ENCODE measurements around the gene SSC5D. TPM values are rescaled to one million over a fixed set of nuclear protein-coding genes. Genes with fewer than 3 reads are reported as not detected.

Gene SSC5D
- total RNA-seq, 1 experiment from 2014 or later, result 3.2 TPM

DNA sequence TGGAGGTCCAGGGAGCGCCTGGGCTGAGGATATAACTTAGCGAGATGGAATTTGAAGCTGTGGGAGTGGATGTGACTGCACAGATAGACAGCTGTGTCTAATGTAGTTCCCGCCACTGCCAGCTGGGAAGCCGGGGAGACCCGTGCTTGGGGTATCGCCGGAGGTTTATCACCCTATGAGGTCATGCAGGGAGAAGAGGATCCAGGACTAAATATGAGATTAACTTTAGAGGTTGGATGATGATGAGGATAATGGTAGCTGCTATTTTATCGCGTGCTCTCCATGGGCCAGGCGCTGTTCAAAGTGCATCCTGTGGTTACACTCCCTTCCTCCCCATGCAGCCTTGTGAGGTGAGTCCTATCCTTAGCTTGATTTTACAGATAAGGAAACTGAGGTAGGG is 19.9 kb downstream of the SSC5D start:
- H3K79me1 ChIP-seq (ENCODE audit: insufficient read depth, low read depth, low read length, poor library complexity, severe bottlenecking), result no peaks in the 10 kb centered on the region
- no peak overlapping the region for H3T11ph ChIP-seq (ENCODE audit: low read length)
- peaks cover 2% of the 10 kb centered on the region in 2 experiments; a peak in 1 of 4 replicates for H3K4me1 Mint-ChIP-seq
- no peaks in the 10 kb centered on the region for H3K23me2 ChIP-seq (ENCODE audit: insufficient read length, low read depth, low read length, poor library complexity, severe bottlenecking)
- peaks cover 6 to 9% of the 10 kb centered on the region in 2 experiments for H3K9me3 Mint-ChIP-seq
- no peak overlapping the region for H4K91ac ChIP-seq (ENCODE audit: insufficient read length, low read depth, low read length)
- no peak overlapping the region for H3K4me2 ChIP-seq (ENCODE audit: insufficient read depth, insufficient read length, low read length)
- DNase-seq, result no peak
- H3K56ac ChIP-seq (ENCODE audit: insufficient read length, low read depth, low read length), result no peak overlapping the region
- H2BK12ac ChIP-seq (ENCODE audit: insufficient read length, low read depth, low read length), result no peak overlapping the region
- no peaks in the 10 kb centered on the region for H3K4me1 ChIP-seq (ENCODE audit: insufficient read depth, low read length)
- no peaks in the 10 kb centered on the region for H3K79me2 ChIP-seq (ENCODE audit: insufficient read depth, low read length)
- H4K20me1 ChIP-seq (ENCODE audit: control insufficient read depth, insufficient read depth, insufficient read length), result no peaks in the 10 kb centered on the region
- peaks cover 3 to 6% (median 5%) of the 10 kb centered on the region in 3 experiments for H3K36me3 Mint-ChIP-seq (ENCODE audit: insufficient read depth in 1 of 3, low read depth in 3 of 3)
- H3K23ac ChIP-seq (ENCODE audit: insufficient read length, low read depth, low read length), result no peak overlapping the region
- TF ChIP-seq, protein P1, sequence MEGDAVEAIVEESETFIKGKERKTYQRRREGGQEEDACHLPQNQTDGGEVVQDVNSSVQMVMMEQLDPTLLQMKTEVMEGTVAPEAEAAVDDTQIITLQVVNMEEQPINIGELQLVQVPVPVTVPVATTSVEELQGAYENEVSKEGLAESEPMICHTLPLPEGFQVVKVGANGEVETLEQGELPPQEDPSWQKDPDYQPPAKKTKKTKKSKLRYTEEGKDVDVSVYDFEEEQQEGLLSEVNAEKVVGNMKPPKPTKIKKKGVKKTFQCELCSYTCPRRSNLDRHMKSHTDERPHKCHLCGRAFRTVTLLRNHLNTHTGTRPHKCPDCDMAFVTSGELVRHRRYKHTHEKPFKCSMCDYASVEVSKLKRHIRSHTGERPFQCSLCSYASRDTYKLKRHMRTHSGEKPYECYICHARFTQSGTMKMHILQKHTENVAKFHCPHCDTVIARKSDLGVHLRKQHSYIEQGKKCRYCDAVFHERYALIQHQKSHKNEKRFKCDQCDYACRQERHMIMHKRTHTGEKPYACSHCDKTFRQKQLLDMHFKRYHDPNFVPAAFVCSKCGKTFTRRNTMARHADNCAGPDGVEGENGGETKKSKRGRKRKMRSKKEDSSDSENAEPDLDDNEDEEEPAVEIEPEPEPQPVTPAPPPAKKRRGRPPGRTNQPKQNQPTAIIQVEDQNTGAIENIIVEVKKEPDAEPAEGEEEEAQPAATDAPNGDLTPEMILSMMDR (conservative IDR thresholded peaks at IDR 0.05), result no peak
- no peak overlapping the region for H2AFZ ChIP-seq (ENCODE audit: low read length)
- peaks cover 3% of the 10 kb centered on the region for H3K27me3 ChIP-seq (ENCODE audit: insufficient read depth, low read length)
- no peak overlapping the region for H4K8ac ChIP-seq (replicated peaks; ENCODE audit: insufficient read length, low read depth, low read length)
- H3K4me3 Mint-ChIP-seq, result no peak overlapping the region
- H3K27ac ChIP-seq (ENCODE audit: insufficient read length, low read depth, low read length), result no peak overlapping the region
- no peaks in the 10 kb centered on the region for H3K9me3 ChIP-seq (ENCODE audit: control insufficient read depth, low read depth, low read length)
- H3K14ac ChIP-seq (ENCODE audit: insufficient read depth, low read length), result no peak overlapping the region
- no peak overlapping the region for H2BK120ac ChIP-seq (ENCODE audit: low read depth, low read length, poor library complexity, severe bottlenecking)
- no peak overlapping the region for H2BK5ac ChIP-seq (ENCODE audit: insufficient read length, low read length)
- H3K4ac ChIP-seq (ENCODE audit: low read depth, low read length), result no peak overlapping the region
- H3K27me3 Mint-ChIP-seq (ENCODE audit: low read depth), result peaks cover 56% of the 10 kb centered on the region
- H2BK15ac ChIP-seq (ENCODE audit: low read depth, low read length), result no peak overlapping the region
- H2AK5ac ChIP-seq (ENCODE audit: insufficient read length, low read length), result no peak overlapping the region
- no peak overlapping the region for H3K27ac Mint-ChIP-seq
- WGBS (ENCODE audit: extremely low coverage, insufficient read length, low lambda C conversion rate), result no CpG with 5 or more reads among the region's 10 CpGs
- no peak overlapping the region for H3K9ac ChIP-seq (ENCODE audit: extremely low read depth, insufficient read length, low read length)
- H3K18ac ChIP-seq (ENCODE audit: insufficient read length, low read depth, low read length), result no peak overlapping the region
- H4K5ac ChIP-seq (ENCODE audit: insufficient read length, low read depth, low read length), result no peak overlapping the region
- H2BK20ac ChIP-seq (ENCODE audit: low read depth, low read length, poor library complexity, severe bottlenecking), result no peak overlapping the region

Measured in H9 (cell line).